Measurements from ENCODE around the gene AKAP13.

AKAP13 gene

GRCh38 chr15:85404918-85405866 is 24.8 kb downstream of the AKAP13 start:
- TF ChIP-seq USF1 (IDR thresholded peaks at IDR 0.05) (no peak), YY1 (IDR thresholded peaks at IDR 0.05; ENCODE audit: low read depth) (no peak), TEAD4 (IDR thresholded peaks at IDR 0.05) (no peak)

GRCh38 chr15:85406916-85407315 is 26.5 kb downstream of the AKAP13 start:
- TF ChIP-seq MAX (IDR thresholded peaks at IDR 0.05) = no peak
- peak; percentile 32; the same call in 1 of the 2 replicates for TF ChIP-seq TEAD4 (IDR thresholded peaks at IDR 0.05)

GRCh38 chr15:85407421-85408269 is 27.2 kb downstream of the AKAP13 start:
- TF ChIP-seq TEAD4 (IDR thresholded peaks at IDR 0.05) = 0 out of 2 replicates have a peak, but pooled peaks have one; percentile 6
- TF ChIP-seq RAD21 (IDR thresholded peaks at IDR 0.05; ENCODE audit: low read depth) = no peak
- peak; percentile 50; the same call in 1 of the 2 replicates for TF ChIP-seq NFIC (IDR thresholded peaks at IDR 0.05)
- 0 out of 2 replicates have a peak, but pooled peaks have one; percentile 1 for TF ChIP-seq YY1 (IDR thresholded peaks at IDR 0.05; ENCODE audit: low read depth)

- TF ChIP-seq CEBPB (IDR thresholded peaks at IDR 0.05) (no peak), EGR1 (IDR thresholded peaks at IDR 0.05) (no peak), ZBTB7A (IDR thresholded peaks at IDR 0.05; ENCODE audit: low read depth) (no peak), CREB1 (IDR thresholded peaks at IDR 0.05; ENCODE audit: low read depth) (no peak), FOXM1 (IDR thresholded peaks at IDR 0.05; ENCODE audit: borderline replicate concordance, low read depth) (no peak), TCF12 (IDR thresholded peaks at IDR 0.05; ENCODE audit: low read depth) (no peak), USF1 (IDR thresholded peaks at IDR 0.05) (no peak), MAX (IDR thresholded peaks at IDR 0.05) (no peak), NFIC (IDR thresholded peaks at IDR 0.05) (no peak), REST (IDR thresholded peaks at IDR 0.05; ENCODE audit: low read depth) (no peak), TEAD4 (IDR thresholded peaks at IDR 0.05) (no peak), EP300 (IDR thresholded peaks at IDR 0.05; ENCODE audit: borderline replicate concordance) (no peak), YY1 (IDR thresholded peaks at IDR 0.05; ENCODE audit: low read depth) (no peak), TAF1 (IDR thresholded peaks at IDR 0.05; ENCODE audit: low read depth) (no peak), RAD21 (IDR thresholded peaks at IDR 0.05; ENCODE audit: low read depth) (no peak)
These were observed 27.9 kb downstream of the AKAP13 start for GRCh38 chr15:85408270-85408746.

GRCh38 chr15:85412066-85412465 is 31.7 kb downstream of the AKAP13 start:
- no peak for TF ChIP-seq YY1 (IDR thresholded peaks at IDR 0.05; ENCODE audit: low read depth)
- TF ChIP-seq EP300 (IDR thresholded peaks at IDR 0.05; ENCODE audit: borderline replicate concordance) = no peak
- no peak for TF ChIP-seq TEAD4 (IDR thresholded peaks at IDR 0.05)
- no peak for TF ChIP-seq CEBPB (IDR thresholded peaks at IDR 0.05)
- no peak for TF ChIP-seq USF1 (IDR thresholded peaks at IDR 0.05)
- no peak for TF ChIP-seq ZBTB7A (IDR thresholded peaks at IDR 0.05; ENCODE audit: low read depth)
- no peak for TF ChIP-seq RAD21 (IDR thresholded peaks at IDR 0.05; ENCODE audit: low read depth)
- TF ChIP-seq NFIC (IDR thresholded peaks at IDR 0.05) = no peak
- TF ChIP-seq CREB1 (IDR thresholded peaks at IDR 0.05; ENCODE audit: low read depth) = no peak
- no peak for TF ChIP-seq TAF1 (IDR thresholded peaks at IDR 0.05; ENCODE audit: low read depth)
- TF ChIP-seq FOXM1 (IDR thresholded peaks at IDR 0.05; ENCODE audit: borderline replicate concordance, low read depth) = no peak
- TF ChIP-seq REST (IDR thresholded peaks at IDR 0.05; ENCODE audit: low read depth) = no peak
- TF ChIP-seq MAX (IDR thresholded peaks at IDR 0.05) = no peak
- TF ChIP-seq EGR1 (IDR thresholded peaks at IDR 0.05) = no peak
- TF ChIP-seq TCF12 (IDR thresholded peaks at IDR 0.05; ENCODE audit: low read depth) = no peak
